Non-pigmented ciliary epithelial cell (primary cell): ENCODE measurements around the gene TIMP2.
"Not testable (repeated sequence)": the region's sequence is repeated elsewhere in the genome, so short reads cannot be mapped to it uniquely, and the experiment has no call there.

Experiments
- DNase-seq: peaks from one replicate; pipeline ENCODE4 v3.0.0-alpha.2; 2010; ENCODE audit warnings: low read depth

Gene TIMP2, protein sequence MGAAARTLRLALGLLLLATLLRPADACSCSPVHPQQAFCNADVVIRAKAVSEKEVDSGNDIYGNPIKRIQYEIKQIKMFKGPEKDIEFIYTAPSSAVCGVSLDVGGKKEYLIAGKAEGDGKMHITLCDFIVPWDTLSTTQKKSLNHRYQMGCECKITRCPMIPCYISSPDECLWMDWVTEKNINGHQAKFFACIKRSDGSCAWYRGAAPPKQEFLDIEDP

GRCh38 chr17:78925234-78925633 is at the start of gene TIMP2:
Gene TIMP2 (minus strand): TSS chr17:78925387. CDS start chr17:78925088, 299 bp downstream.
- no peak for DNase-seq

GRCh38 chr17:78973792-78974520 is 48.8 kb upstream of the TIMP2 start:
- no peak for DNase-seq

DNA sequence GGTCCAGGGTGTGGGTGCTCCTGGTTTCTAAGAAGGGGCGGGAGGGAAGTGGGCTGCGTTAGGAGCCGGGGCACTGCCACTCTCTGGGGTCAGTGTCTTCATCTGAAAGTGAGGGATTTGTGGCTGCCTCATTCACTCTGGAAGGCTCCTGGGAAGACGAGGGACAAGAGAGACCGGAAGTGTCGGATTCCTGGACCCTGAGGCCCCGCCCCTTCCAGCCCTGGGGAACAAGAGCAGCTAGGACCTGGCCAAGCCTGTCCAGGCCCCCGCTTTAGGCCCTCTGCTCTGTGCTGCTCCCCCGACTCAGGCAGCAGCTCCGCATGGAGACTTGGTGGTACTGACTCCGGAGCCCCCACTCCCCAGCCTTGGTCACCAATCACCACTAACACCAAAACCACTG is 48.0 kb upstream of the TIMP2 start:
- no peak for DNase-seq

GRCh38 chr17:78972507-78973105 is 47.4 kb upstream of the TIMP2 start:
- DNase-seq: no peak

- DNase-seq: no peak
Observed at GRCh38 chr17:78971756-78972506, 46.7 kb upstream of the TIMP2 start.

- no peak for DNase-seq
Observed at GRCh38 chr17:78970834-78971755, 45.9 kb upstream of the TIMP2 start.

- DNase-seq: no peak
Observed at GRCh38 chr17:78969865-78970264, 44.7 kb upstream of the TIMP2 start.

GRCh38 chr17:78967782-78968362 is 42.7 kb upstream of the TIMP2 start:
- no peak for DNase-seq

DNA sequence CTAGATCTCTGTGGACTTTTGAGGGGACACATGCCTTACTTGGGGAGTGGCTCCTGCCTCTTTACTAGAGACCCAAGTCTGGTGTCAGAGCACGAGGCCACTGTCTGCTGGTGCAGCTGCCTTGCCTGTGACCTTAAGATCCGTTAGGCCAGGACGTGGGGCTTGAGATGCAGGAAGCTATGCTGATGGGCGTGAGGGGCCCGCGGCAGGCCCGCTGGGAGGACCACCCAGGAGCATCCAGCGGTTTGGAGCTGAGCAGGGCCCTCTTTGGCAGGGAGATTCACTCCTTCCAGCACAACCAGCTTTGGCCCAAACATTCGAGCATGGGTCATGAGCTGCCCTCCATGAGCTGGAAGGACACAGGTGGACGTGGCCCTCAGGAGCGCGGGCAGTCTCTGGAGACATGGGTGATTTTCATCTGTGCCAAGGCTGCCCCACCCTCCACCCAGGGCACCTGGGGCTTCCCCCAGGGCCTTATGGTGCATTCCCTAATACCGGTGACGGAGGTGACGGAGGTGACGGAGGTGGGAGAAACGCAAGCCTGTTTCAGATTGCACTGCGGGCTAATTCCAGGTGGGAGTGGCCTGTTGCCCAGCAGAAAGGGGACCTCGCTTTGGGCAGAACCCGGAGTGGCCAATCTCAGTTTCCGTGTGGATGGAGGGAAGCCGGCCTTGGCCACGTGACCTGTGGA is 41.9 kb upstream of the TIMP2 start:
- no peak for DNase-seq

DNA sequence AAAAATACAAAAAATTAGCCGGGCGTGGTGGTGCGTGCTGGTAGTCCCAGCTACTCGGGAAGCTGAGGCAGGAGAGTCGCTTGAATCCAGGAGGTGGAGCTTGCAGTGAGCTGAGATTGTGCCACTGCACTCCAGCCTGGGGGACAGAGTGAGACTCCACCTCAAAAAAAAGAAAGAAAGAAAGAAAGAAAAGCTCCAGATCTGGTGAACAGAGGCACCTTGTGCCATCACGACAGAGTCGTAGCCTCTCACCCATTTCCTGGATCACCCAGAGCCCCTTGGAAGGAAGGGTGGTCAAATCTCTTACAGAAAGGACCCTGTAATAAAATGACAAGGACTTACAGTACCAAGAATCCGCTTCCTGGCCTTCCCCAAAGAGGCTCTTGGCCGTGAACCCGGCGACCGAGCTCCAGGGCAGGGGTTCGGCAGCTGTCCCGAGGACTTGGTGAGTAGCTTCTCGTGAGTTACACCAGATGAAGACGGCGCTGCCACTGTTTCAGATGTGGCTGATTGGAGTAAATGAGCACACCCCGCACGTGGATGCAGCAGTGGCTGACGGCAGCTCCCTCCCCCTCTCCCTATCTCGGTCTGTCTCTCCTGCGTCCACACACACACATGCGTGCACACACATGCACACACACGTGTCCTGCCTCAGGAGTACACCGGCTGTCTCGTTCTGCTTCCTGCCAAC is 41.1 kb upstream of the TIMP2 start:
- no peak for DNase-seq

GRCh38 chr17:78965491-78965924 is 40.3 kb upstream of the TIMP2 start:
- DNase-seq: no peak

GRCh38 chr17:78963378-78963777 is 38.2 kb upstream of the TIMP2 start:
- no peak for DNase-seq

DNA sequence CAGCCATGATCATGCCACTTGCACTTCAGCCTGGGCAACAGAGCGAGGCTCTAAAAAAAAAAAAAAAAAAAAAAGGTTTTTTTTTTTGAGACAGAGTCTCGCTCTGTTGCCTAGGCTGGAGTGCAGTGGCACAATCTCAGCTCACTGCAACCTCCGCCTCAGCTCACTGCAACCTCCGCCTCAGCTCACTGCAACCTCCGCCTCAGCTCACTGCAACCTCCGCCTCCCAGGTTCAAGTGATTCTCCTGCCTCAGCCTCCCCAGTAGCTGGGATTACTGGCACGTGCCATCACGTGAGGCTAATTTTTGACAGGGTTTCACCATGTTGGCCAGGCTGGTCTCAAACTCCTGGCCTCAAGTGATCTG is 37.8 kb upstream of the TIMP2 start:
- DNase-seq: not testable (repeated sequence)

DNA sequence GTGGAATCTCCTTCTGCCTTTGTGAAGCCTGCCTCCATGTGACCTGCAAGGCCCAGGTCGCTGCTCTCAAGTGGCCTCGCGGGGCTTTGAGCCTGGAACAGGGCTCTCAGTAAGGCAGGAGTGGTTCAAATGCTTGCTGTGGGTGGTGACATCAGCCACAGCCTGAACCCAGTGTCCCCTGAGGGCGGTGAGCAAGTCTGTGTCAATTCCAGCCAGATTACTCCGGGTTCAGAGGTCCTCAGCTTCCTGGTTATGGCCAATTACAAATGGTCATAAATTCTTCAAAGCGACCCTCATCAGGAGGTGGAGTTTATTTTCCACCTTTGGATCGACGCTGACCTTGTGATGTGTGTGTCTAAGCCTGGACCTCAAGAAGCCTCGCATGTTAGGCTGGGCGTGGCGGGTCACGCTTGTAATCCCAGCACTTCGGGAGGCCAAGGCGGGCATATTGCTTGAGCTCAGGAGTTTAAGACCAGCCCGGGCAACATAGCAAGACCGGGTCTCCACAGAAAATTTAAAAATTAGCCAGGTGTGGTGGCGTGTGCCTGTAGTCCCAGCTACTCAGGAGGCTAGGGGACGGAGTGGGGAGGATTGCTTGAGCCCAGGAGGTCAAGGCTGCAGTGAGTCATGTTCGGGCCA is 37.3 kb upstream of the TIMP2 start:
- no peak for DNase-seq

GRCh38 chr17:78961571-78961970 is 36.4 kb upstream of the TIMP2 start:
- no peak for DNase-seq

GRCh38 chr17:78960928-78961327 is 35.7 kb upstream of the TIMP2 start:
- no peak for DNase-seq

GRCh38 chr17:78959803-78960202 is 34.6 kb upstream of the TIMP2 start:
- DNase-seq: no peak

DNA sequence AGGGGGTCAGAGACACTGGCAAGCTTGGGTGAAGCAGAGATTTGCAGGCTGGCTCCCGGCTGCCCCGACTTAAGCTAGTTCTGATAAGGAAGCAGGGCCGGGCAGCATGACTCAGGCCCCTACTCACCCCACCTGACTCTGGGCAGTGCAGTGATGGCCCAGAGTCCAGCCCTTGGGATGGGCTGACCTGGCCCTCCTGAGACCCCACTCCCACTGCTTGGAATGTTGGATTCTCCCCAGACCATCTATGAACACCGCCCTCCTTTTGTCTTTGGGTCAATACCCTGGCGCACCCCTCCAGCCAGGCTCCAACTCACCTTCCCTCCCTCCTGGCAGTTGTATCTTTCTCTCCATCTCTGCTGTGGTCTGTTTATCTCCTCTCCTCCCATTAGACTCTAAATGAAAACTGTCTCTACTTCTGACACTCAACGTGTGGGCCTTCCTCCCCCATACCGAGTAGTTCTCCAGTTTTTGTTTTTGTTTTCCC is 33.5 kb upstream of the TIMP2 start:
- DNase-seq: no peak

- no peak for DNase-seq
Observed at GRCh38 chr17:78957128-78957527, 31.9 kb upstream of the TIMP2 start.
